ENCODE measurements around the gene CSF2.
"Not testable (repeated sequence)": the region's sequence is repeated elsewhere in the genome, so short reads cannot be mapped to it uniquely, and the experiment has no call there.

The CSF2 gene

DNA sequence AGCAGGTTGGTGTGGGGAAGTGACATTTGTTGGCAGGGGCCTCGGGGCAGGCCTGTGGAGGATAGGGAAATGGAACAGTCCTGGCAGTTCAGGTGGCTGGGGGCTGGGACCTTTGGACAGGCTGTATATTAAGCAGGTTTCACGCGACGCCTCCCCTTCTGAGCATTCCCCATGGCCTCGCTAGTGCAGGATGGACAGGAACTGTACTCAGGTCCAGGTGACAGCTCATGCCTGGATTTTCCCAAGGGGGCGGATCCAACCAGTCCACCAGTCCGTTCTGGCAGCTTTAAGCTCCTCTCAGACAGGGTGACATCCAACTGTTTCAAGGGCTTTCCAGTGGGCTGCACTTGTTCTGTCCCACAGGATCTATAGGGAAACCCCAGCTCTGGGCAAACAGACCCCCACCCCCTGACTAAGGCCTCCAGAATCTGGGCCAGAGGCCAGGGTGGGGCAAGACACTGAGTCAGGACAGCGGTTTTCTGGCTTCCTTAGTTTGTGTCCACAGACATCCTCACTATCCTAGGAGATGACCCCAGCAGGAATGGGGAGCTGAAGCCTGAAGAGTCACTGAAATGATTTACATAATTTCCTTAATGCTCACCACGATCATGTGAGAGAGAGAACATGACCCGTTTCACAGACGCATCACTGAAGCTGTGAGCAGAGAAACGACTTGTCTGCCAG, 20.9 kb downstream of the CSF2 start:
- no peak for DNase-seq

- no peak for DNase-seq
Observed at GRCh38 chr5:132095077-132095410, 21.5 kb downstream of the CSF2 start.

- no peak for DNase-seq
Observed at GRCh38 chr5:132095424-132095972, 21.9 kb downstream of the CSF2 start.

GRCh38 chr5:132096904-132097303, 23.3 kb downstream of the CSF2 start:
- DNase-seq = no peak

DNA sequence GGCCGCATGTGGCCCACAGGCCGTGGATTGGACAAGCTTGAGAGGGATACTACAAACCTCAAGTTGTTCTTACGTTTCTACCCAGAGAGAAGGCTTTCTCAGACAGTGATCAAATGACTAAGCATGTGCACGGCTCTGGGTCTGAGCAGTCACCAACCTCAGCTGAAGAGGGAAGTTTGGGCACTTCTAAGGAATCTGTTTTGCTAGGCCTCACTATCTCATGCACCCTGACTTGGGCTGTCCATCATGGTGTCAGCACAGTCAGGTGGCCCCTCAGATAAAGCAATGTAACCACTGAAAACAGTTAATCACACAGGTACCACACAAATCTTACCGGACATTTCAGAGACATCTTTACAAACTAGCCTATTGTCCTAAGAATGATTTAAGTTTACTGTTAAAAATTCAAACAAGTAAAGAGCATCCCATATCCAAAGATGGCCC, 24.6 kb downstream of the CSF2 start:
- DNase-seq = no peak

DNA sequence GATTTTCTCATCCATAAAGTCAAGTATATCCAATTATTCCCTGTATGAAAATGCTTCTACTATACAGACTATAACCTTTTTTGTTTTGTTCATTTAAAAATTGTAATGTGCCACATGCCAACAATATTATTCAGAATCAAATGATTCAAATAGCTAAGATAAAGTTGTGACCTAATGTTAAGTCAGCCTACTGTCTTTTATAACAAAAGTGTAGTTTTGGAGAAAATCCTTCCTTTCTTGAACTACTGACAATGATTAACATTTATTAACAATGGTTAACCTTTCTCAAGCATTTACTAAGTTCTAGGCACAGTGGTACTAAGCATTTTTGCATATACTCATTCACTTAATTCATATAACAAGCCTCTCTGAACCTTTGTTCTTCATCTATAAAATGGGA, 25.0 kb downstream of the CSF2 start:
- no peak for DNase-seq

DNA sequence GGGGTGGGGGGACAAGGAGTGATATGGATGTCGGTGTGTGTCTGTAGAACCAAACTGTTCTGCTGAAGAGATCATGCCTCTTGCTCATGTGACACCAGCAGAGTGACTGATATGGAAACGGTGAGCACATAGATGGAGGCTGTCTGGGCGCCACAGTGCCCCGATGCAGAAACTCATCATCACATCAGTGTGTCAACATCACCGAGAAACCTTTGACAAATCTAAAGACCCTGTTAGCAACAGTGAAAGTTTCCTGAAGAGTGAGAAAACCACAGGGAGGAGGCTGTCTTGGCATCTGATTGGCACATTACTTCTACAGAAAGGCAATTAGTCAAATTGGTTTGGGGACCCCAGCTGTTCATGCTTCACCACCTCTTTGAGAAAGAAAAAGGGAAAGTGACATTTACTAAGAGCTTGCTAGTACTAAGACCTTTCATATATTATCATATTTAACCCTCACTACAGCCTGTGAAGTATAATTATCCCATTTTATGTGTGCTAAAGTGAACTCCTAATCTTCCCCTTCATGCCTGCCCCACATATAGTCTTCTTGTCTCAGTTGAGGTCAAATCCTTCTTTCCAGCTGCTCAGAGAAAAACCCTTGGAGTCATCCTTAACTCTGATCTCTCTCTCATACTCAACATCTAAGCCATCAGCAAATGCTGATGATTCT, 25.6 kb downstream of the CSF2 start:
- no peak for DNase-seq

DNA sequence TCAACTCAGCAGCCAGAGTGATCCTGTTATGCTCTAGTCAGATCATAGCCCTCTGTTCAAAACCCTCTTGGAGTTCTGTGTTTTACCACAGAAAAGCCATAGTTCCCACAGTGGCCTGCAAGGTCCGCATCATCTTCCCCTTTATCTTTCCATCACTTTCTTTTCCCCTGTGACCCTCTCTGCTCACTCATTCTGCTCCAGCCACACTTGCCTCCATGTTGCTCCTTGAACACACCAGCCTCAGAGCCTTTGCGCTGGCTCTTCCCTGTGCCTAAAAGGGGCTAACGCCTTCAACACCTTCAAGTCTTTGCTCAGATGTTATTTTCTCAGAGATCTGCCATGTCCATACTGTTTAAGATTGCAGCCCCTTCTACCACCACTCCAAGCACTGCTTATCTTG, 26.3 kb downstream of the CSF2 start:
- no peak for DNase-seq

DNA sequence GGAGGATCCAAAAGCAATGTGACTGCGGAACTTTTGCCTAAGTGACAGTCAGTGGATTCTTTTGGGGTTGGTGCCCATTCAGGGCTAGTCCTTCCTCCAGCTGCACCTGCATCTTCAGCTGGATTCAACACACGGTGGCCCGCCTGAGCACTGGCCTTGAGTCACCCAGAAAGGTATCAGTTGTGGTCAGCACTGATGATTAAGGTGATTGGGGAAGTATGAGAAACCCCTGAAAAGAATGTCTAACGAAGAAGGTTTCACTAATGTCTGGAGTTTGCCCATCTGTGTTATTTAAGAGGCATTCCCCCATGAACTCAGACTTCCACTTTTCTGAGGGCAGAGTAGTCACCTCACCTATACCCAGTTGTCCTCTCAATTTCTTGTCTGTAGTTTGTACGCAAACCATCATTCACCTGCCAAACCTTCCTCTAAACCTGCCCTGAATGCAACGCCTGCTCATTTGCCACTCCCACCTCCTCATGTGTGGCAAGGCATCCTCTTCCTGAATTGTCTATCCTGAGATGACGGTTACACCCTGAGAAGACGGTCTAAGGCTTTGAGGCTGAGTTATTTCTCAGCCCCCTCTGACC, 27.2 kb downstream of the CSF2 start:
- DNase-seq = no peak

- no peak for DNase-seq
Observed at GRCh38 chr5:132101385-132101880, 27.8 kb downstream of the CSF2 start.

GRCh38 chr5:132102101-132102701, 28.6 kb downstream of the CSF2 start:
- no peak for DNase-seq

GRCh38 chr5:132102944-132103331, 29.3 kb downstream of the CSF2 start:
- DNase-seq = no peak

DNA sequence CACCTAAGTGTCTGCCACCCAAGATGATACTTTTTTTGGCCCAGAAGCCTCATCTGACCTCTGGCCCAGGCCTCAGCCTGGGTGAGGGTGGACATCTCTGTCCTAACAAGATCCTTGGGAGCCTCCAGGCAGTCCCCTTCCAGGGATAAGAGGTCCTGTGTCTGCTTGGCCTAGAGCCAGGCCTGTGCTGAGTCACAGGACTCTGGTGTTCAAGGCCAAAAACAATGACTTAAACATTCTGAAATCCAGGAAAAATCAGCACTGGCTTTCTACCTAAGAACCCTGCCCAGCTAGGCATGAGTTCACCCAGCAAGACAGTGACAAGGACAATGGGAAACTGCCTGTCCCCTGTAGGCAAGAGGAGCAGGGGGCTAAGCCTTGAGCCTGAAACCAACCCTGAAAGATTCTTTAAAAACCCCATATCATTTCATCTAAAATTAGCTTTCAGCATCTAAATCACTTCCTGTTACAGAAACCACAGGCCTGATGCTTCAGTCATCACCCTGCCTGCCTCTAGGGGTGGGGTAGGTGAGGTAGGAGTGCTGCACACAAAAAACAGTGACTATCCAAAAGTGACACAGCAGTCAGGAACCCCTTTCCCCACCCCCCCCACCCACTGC, 29.9 kb downstream of the CSF2 start:
- peak; percentile 68 for DNase-seq

- no peak for DNase-seq
Observed at GRCh38 chr5:132103969-132104391, 30.4 kb downstream of the CSF2 start.

DNA sequence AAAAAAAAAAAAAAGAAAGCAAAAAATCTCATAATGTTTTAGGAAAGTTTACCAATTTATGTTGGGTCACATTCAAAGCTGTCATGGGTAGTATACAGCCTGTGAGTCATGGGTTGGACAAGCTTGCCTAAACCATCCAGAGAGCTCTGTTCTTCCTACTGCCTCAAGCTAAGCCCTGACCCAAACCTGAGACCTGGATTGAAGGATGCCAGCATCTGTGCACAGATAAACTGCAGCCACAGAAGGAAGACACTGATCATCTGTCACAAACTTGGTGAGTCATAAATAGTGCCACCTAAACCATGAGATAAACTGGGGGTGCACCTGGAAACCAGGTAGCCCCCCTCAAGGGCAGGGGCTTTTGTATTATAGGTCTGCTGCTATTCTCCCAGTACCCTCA, 31.0 kb downstream of the CSF2 start:
- no peak for DNase-seq

DNA sequence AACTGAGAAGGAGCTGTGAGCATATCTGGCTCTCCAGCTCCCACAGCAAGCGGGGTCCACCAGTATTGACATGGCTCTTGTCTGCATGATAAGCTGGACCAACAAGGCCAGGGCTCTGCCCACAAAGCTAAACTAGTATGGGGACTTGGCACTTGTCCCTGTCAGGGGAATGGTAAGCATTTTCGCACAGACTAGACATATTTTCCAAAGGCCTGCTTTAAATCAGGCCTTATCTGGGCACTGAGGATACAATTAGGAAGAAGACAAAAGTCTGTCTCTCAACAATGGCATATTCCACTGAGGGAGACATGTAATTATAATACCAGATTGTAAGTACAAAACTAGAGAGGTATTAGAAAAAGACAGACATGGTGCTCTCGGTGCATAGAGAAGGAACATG, 32.1 kb downstream of the CSF2 start:
- DNase-seq = no peak

GRCh38 chr5:132108495-132108894, 34.9 kb downstream of the CSF2 start:
- DNase-seq = not testable (repeated sequence)

- not testable (repeated sequence) for DNase-seq
Observed at GRCh38 chr5:132108957-132109356, 35.4 kb downstream of the CSF2 start.

GRCh38 chr5:132109494-132110053, 36.0 kb downstream of the CSF2 start:
- DNase-seq = no peak

DNA sequence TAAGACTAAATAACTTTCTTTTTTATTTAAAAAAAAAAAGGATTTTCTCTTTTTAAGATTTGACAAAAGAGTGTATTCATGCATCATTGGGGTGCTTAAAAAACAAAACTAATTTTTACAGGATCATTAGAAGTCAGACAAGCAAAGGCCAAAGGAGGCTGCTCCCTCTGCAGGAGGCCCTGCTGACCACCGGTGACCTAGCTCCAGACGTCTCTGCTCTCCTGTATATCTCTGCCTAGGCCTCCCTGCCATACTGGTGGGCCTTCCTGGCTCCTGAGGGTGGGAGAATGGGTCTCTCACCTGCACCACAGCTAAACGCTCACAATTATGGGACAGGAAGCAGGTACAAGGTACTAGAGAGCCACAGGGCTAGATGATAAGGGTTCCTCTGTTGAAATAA, 36.6 kb downstream of the CSF2 start:
- DNase-seq = no peak

GRCh38 chr5:132110930-132111329, 37.3 kb downstream of the CSF2 start:
- DNase-seq = no peak

GRCh38 chr5:132112111-132112510, 38.5 kb downstream of the CSF2 start:
- no peak for DNase-seq
